GM19043 (cell line): ENCODE measurements around the gene HAPLN2.
"Not testable (repeated sequence)": the region's sequence is repeated elsewhere in the genome, so short reads cannot be mapped to it uniquely, and the experiment has no call there.

ENCODE experiments used
- ATAC-seq: cut with Tn5 transposase; IDR thresholded peaks from one replicate; pipeline ENCODE4 v1.9.1; 2021; ENCODE audit warnings: low read depth; ENCODE audit not compliant: unreplicated experiment

Gene HAPLN2

GRCh38 chr1:156616463-156616862, 2.8 kb upstream of the HAPLN2 start:
- no peak for ATAC-seq

DNA sequence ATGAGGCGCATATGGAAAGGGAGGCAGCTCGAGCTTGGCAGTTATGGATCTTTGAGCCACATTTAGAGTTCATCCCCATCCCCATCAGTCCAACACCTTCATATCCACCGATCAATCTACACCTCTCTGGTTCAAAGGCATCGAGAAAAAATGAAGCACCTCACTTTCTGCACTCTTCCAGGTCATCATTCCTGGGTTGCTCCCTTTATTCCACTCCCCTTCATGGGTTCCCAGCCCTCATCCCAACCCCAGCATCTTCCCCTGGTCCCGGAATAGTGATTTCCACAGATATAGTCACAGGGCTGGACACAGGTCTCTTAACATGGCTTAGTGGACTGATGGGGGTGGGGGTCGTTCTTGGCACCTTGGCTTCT, 354 bp downstream of the HAPLN2 start:
- ATAC-seq, result no peak

- ATAC-seq, result no peak
Observed at GRCh38 chr1:156622581-156623297, 3.5 kb downstream of the HAPLN2 start.

GRCh38 chr1:156623946-156624813, 5.0 kb downstream of the HAPLN2 start:
- ATAC-seq, result no peak

- ATAC-seq, result no peak
Observed at GRCh38 chr1:156624814-156625435, 5.7 kb downstream of the HAPLN2 start.

DNA sequence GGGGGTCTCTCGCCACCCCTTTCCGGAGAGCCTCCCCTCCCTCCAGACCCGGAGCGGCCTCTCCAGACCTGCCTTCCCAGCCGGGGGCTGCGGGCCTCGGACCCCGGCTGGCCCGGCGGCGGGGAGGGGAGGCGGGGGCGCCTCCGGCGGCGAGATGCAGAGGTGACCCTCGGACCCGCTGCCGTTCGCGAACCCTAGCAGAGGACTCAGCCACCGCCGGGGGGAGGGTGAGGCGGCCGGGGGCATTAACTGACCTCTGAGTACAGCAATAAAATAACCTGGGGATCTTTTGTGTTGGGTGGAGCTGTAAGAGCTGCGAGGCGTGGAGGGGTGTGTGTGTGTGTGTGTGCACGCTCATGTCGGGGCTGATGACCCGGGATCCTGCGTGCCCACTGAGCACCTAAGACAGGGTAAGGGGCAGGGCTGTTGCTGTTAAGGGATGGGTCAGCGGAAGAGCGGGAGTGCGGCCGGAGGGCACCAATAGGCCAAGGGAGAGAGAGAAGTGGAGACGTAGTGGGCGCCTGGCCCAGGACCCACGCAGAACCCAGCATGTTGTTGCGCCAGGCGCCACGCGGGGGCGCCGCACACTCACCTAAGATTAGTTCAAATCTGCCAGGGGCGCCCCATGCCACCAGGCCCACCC, 6.3 kb downstream of the HAPLN2 start:
- no peak for ATAC-seq

DNA sequence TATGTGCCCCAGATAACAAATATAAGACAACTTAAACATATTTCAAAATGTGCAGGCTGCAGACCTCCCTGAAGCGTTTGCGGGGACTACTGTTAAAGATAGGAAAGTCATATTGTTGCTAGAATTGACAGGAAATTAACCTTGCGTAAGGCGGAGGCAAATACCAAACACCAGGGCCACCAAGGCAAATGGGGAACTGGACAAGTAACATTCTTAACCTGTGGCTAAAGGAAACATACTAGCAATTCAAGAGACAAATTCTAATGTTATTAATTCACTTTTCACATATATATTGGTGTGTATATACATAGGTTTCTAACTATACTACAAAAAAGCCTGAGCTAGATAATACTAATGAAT, 6.8 kb downstream of the HAPLN2 start:
- no peak for ATAC-seq

DNA sequence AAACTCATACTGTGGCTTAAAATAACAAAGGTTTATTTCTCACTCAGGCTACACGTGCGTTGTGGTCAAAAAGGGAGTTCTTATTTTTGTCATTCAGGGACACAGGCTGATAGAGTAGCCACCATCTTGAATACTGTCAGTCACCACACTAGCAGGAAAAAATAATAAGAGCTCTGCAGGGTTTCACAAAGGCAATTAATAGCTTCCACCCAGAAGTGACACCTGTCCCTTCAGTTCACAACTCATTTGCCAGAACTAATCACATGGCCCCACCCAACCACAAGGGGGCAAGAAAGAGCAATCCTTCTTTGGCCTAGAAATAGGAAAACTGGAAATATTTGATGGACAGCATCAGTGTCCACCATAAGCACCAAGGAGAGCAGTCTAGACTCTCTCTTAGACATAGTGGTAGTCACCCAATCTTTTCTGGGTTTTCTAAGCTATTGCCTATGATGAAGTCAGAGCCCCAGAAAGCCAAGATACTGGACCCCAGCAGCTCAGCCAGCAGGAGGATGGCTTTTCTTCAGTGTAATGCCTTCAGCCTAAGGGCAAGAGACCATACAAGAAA, 8.2 kb downstream of the HAPLN2 start:
- ATAC-seq, result no peak

GRCh38 chr1:156629823-156630449, 10.7 kb downstream of the HAPLN2 start:
- ATAC-seq, result no peak

DNA sequence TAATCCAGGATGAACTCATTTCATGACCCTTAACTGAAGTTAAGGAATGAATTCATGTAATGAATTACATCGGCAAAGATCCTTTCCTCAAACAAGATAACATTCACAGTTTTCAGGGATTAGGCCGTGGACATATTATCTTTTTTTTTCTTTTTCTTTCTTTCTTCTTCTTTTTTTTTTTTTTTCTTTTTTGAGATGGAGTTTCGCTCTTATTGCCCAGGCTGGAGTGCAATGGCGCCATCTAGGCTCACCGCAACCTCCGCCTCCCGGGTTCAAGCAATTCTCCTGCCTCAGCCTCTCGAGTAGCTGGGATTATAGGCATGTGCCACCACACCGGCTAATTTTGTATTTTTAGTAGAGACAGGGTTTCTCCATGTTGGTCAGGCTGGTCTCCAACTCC, 11.9 kb downstream of the HAPLN2 start:
- ATAC-seq, result not testable (repeated sequence)

DNA sequence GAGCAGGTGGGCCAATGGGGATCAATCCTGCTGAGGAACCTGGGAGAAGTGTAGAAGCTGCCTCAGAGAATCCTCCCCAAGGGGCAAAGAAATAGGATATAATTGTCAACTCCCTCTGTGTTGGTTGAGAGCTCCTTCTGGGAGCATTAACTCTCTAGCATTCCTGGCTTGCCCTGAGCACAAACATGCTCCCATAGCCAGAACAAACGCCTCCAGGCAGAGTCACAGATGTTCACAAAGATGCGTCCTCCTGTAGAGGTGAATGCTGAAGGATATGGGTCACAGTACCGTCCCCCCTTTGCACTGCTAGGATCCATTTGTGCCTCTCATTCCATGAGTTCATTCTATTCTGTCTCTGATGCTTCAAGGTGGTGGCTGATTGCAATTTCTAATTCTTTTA, 13.1 kb downstream of the HAPLN2 start:
- no peak for ATAC-seq

DNA sequence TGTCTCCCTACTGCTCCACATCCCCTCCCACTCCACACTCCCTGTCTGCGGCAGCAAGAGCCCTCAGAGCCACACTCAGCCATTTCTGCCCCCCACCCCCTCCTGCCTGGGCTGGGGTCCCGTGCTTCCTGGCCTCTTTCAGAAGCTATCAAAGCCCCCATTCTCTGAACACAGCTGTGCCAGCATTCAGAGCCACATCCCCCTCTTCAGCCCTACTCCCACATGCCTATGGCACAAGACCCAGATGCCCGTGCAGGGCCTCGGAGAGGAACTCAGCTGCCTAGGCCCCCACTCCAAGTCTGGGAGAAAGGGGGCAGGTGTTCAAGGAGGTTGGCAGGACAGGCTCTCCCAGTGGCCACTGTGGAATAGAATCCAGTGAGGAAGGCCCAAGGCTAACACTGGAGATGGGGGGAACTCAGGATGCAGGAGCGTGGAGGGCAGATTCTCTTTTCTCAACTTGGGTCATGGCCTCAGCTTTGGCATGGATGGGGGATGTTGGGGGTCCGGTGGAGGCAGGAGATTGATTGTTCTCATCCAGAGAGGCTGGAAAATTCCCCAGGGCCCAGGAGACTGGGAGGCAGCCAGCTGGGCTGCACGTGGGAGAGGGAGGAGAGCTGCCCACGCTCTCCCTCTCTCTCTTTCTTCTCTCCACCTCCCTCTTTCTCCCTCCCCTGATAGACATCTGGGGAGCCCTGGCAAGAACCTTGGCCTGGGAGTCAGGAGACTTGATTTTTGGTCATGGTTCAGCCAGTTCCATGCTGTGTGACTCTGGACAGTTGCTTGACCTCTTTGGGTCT, 19.2 kb downstream of the HAPLN2 start:
- ATAC-seq, result no peak

GRCh38 chr1:156639601-156640101, 20.4 kb downstream of the HAPLN2 start:
- no peak for ATAC-seq

DNA sequence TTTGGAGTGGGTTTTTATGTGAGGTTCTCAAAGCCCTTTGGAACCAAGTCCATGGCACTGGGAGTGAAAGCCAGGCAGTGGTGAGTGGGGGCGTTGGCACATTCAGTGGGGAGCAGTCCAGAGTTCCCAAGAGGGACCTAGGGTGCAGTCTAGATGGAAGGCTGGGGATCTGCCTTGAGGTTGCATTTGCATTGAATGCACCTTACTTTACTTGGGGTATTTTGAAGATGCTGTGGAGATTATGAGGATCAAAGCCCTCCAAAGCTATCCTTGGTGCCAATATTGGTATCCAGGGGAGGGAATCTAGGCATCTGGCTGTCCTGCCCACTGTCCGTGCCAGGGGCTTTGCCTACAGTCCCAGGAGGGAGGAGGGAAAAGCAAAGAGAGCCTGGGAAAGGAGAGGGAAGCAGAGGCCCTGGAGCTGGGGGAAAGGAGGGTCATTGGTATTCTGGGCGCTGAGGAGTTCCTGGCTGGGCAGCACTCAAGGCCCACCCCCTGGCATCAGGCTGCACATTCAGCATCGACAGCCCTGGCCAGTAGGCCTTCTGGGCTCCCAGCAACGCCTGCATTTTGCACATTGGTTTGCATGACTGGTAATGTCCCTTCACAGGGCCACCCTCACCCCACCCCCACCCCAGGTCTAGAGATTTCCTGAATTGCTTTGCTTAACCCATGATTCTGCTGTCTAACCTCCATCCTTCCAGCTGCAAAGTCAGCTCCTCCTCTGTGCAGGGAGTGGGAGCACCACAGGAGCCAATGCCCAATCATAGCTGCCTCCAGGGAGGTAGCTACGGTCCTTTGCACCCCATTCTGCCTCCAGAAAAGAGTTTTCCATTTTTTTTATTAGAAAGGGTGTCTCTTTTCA, 21.9 kb downstream of the HAPLN2 start:
- ATAC-seq, result no peak

GRCh38 chr1:156641761-156642264, 22.6 kb downstream of the HAPLN2 start, which contains the start of gene BCAN:
Gene BCAN, plus strand, starts transcription at chr1:156642117. Its CDS starts 3,938 bp downstream, at chr1:156646055.
- no peak for ATAC-seq

- ATAC-seq, result no peak
Observed at GRCh38 chr1:156642265-156643048, 23.2 kb downstream of the HAPLN2 start.

DNA sequence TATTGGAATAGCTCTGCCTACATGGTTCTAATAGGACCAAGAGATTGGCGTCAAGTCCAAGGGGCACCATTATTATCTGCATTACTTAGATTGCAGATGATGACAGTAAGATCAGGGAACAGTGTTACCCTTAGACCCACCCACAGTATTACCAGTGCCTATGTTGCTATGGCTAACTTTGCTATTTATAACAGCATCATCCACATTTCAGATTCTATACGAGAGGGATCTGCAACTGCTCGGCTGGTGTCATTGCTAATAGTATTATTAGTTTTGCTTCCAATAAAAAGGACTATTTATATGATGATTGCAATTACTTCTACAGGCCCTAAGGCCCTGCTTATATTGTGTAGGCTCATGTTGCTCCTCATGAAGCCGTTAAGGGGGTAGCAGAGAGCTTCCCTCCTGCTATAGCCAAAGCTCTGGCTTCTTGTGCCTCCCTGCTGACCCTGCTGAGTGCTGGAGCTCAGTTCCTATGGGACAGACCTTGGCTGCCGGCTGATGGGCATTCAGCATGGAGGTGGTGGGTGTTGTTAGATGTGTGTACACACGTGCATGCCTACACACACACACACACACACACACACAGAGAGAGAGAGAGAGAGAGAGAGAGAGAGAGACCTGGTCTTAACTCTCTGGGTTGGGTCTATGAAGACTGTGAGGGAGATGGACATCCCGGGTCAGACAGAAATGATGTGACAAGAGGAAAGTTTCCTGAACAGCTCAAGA, 24.0 kb downstream of the HAPLN2 start:
- ATAC-seq, result no peak
